PFSK-1 (cell line): ENCODE measurements around the gene IRX2.

Experiments used
- FOXP2 ChIP-seq: optimal IDR thresholded peaks from 2 replicates; pipeline ENCODE3; 2011; ENCODE audit warnings: borderline replicate concordance, control low read depth, inconsistent platforms; ENCODE audit not compliant: insufficient read depth; ENCODE audit errors: extremely low read length, extremely low read depth
- POLR2AphosphoS5 ChIP-seq: IDR thresholded peaks from 2 replicates; pipeline ENCODE4 v1.6.1; 2012; ENCODE audit warnings: low read depth, mild to moderate bottlenecking, control low read depth, low read length, moderate library complexity
- SIN3A ChIP-seq: IDR thresholded peaks from 2 replicates; pipeline ENCODE4 v1.6.1; 2012; ENCODE audit warnings: mild to moderate bottlenecking, low read length, moderate library complexity, borderline replicate concordance; ENCODE audit not compliant: insufficient read depth
- TAF1 ChIP-seq: IDR thresholded peaks from 2 replicates; pipeline ENCODE4 v1.6.1; 2012; ENCODE audit warnings: low read length, control low read depth, borderline replicate concordance; ENCODE audit not compliant: insufficient read depth
- TF ChIP-seq, protein P1 (sequence below), 2 experiments: IDR thresholded peaks; 2 replicates each; pipeline versions ENCODE4 v1.6.1 to v1.8.0; 2011 to 2012; ENCODE audit warnings: low read depth in 2 of 2, low read length in 2 of 2, control low read depth in 1 of 2, inconsistent platforms in 1 of 2, mild to moderate bottlenecking in 1 of 2, moderate library complexity in 1 of 2; ENCODE audit not compliant: insufficient read depth in 1 of 2

IRX2 gene

DNA sequence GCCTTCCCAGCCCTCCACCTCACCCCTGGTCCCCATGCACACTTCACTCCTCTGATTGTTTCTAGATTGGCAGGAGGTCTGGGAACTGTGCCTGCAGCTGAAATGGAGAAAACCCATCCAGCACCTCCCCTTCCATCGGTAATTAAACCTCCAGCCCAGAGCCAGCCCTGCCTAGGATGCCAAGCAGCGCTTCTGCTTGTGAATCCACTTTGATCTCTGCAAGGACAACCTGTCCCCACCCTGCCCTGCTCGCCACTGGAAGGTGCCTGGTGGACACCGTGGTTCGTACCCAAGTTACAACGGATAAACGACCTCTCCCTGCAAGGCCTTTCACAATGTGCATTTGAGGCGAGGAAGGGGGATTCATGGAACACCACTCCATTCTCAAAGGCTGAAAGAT is 50.6 kb downstream of the IRX2 start:
- no peak for TF ChIP-seq POLR2AphosphoS5
- TF ChIP-seq TAF1: no peak
- no peak for TF ChIP-seq FOXP2
- TF ChIP-seq, protein P1, sequence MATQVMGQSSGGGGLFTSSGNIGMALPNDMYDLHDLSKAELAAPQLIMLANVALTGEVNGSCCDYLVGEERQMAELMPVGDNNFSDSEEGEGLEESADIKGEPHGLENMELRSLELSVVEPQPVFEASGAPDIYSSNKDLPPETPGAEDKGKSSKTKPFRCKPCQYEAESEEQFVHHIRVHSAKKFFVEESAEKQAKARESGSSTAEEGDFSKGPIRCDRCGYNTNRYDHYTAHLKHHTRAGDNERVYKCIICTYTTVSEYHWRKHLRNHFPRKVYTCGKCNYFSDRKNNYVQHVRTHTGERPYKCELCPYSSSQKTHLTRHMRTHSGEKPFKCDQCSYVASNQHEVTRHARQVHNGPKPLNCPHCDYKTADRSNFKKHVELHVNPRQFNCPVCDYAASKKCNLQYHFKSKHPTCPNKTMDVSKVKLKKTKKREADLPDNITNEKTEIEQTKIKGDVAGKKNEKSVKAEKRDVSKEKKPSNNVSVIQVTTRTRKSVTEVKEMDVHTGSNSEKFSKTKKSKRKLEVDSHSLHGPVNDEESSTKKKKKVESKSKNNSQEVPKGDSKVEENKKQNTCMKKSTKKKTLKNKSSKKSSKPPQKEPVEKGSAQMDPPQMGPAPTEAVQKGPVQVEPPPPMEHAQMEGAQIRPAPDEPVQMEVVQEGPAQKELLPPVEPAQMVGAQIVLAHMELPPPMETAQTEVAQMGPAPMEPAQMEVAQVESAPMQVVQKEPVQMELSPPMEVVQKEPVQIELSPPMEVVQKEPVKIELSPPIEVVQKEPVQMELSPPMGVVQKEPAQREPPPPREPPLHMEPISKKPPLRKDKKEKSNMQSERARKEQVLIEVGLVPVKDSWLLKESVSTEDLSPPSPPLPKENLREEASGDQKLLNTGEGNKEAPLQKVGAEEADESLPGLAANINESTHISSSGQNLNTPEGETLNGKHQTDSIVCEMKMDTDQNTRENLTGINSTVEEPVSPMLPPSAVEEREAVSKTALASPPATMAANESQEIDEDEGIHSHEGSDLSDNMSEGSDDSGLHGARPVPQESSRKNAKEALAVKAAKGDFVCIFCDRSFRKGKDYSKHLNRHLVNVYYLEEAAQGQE (IDR thresholded peaks at IDR 0.05; ENCODE audit: insufficient read depth in 1 of 2, low read depth in 2 of 2, low read length in 2 of 2): no peak
- TF ChIP-seq SIN3A: no peak

DNA sequence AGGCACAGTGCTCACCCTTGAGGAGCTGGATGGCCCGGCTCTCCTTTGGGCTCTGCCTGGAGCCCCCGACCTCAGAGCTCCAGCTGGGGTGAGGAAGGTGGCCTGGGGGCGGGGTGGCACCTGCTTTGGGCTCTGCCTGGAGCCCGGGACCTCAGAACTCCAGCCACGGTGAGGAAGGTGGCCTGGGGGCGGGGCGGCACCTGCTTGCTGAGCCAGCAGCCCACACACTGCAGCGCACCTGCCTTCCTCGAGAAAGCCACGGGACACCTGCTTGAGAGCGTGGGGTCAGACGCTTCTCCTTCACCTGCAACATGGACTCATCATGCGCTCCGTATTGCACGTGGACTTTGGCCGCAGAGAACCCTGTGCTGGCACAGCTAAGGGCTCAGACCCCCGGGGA is 51.8 kb downstream of the IRX2 start:
- no peak for TF ChIP-seq TAF1
- TF ChIP-seq, protein P1 (IDR thresholded peaks at IDR 0.05; ENCODE audit: insufficient read depth in 1 of 2, low read depth in 2 of 2, low read length in 2 of 2): no peak
- no peak for TF ChIP-seq POLR2AphosphoS5
- TF ChIP-seq FOXP2: no peak
- TF ChIP-seq SIN3A: no peak

DNA sequence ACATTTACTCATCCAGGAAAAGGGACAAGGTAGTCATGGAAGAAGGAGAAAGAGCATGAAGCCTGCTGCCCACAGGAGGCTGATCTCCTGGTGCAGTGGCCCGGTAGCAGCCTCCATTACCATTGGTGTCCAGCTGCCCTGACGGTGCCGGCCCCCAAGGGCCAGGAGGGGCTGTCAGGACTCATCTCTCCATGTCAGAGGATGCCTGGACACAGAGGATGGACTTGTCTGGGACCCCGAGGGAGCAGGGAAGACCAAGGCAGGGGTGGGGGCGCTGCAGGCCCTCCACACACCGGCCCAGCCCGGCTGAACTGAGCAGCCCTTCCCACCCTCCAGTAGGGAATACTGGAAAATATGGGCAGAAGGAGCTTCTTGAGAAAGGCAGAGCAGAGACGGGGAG is 52.2 kb downstream of the IRX2 start:
- TF ChIP-seq SIN3A: no peak
- TF ChIP-seq, protein P1 (IDR thresholded peaks at IDR 0.05; ENCODE audit: insufficient read depth in 1 of 2, low read depth in 2 of 2, low read length in 2 of 2): no peak
- no peak for TF ChIP-seq POLR2AphosphoS5
- no peak for TF ChIP-seq TAF1
- TF ChIP-seq FOXP2: no peak

DNA sequence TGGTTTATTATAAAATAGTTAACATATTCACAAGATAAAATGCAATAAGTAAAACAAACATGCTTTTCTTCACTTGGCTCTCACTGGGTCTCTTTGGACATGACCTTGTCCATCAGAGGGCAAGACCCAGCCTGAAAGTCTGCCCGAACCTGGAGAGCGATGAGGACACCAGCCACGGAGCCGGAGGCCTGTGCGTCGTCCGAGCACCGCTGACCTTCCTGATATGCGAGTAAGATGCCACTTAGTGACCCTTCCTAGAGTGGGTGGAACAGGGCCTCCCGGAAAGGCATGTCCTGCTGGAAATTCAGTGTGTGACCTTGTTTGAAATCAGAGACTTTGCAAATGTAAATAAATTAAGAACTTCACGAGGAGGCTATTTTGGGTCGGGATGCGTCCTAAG is 52.9 kb downstream of the IRX2 start:
- no peak for TF ChIP-seq TAF1
- TF ChIP-seq SIN3A: no peak
- TF ChIP-seq FOXP2: no peak
- TF ChIP-seq, protein P1 (IDR thresholded peaks at IDR 0.05; ENCODE audit: insufficient read depth in 1 of 2, low read depth in 2 of 2, low read length in 2 of 2): no peak
- no peak for TF ChIP-seq POLR2AphosphoS5
